ENCODE results near the gene GOPC.

GRCh38 chr6:117574198-117574597, 28.1 kb downstream of the GOPC start:
- TF ChIP-seq CTCF (IDR thresholded peaks at IDR 0.05; ENCODE audit: low read depth, low read length) (no peak), EZH2phosphoT487 (IDR thresholded peaks at IDR 0.05; ENCODE audit: low read depth) (no peak)

Measured in OCI-LY3 (cell line).